Fibroblast of peridontal ligament (primary cell): ENCODE measurements around the gene ISG15.
"Not testable (repeated sequence)": the region's sequence is repeated elsewhere in the genome, so short reads cannot be mapped to it uniquely, and the experiment has no call there.

Experiments used
- DNase-seq: peaks from one replicate; pipeline ENCODE4 v3.0.0-alpha.2; 2010; ENCODE audit errors: extremely low read depth

ISG15 gene

DNA sequence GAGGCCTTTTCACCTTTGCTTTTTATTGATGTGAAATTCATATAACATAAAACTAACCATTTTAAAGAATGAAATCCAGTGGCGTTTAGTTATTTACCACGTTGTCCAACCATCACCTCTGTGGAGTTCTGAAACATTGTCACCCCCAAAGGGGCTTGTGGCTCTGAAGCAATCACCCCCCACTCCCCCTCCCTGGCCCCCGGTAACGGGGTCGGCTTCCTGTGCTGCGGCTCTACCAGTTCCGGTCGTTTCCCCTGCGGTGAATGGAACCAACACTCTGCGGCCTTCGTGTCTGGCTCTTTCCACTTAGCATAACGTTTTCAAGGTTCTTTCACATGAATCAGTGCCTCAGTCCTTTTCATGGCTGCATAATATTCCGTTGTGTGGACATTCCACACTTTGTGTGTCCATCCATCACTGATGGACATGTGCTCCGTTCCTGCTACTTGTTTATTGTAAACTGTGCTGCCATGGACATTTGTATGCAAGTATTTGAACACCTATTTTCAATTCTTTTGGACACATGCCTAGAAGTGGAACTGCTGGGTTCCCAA lies 1.8 kb upstream of the ISG15 start:
- DNase-seq, result no peak

DNA sequence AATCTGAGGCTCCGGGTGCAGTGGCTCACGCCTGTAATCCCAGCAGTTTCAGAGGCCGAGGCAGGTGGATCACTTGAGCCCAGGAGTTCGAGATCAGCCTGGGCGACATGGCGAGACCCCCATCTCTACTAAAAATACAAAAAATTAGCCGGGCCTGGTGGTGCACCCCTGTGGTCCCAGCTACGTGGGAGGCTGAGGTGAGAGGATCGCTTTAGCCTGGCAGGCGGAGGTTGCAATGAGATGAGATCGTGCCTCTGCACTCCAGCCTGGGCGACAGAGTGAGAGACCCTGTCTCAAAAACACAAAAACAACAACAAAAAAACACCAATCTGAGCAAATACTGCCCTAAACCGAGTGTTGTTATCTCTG lies 577 bp upstream of the ISG15 start:
- DNase-seq, result not testable (repeated sequence)

DNA sequence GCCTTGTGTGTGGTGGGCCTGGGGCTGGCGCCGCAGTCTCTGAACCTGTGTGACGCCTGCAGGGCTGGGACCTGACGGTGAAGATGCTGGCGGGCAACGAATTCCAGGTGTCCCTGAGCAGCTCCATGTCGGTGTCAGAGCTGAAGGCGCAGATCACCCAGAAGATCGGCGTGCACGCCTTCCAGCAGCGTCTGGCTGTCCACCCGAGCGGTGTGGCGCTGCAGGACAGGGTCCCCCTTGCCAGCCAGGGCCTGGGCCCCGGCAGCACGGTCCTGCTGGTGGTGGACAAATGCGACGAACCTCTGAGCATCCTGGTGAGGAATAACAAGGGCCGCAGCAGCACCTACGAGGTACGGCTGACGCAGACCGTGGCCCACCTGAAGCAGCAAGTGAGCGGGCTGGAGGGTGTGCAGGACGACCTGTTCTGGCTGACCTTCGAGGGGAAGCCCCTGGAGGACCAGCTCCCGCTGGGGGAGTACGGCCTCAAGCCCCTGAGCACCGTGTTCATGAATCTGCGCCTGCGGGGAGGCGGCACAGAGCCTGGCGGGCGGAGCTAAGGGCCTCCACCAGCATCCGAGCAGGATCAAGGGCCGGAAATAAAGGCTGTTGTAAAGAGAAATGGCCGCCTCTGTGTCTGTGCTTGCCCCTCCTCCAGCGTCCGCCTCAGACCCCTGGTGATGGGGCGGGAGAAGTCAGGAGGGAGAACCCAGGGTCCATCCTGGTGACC lies 788 bp downstream of the ISG15 start:
- DNase-seq, result no peak

DNA sequence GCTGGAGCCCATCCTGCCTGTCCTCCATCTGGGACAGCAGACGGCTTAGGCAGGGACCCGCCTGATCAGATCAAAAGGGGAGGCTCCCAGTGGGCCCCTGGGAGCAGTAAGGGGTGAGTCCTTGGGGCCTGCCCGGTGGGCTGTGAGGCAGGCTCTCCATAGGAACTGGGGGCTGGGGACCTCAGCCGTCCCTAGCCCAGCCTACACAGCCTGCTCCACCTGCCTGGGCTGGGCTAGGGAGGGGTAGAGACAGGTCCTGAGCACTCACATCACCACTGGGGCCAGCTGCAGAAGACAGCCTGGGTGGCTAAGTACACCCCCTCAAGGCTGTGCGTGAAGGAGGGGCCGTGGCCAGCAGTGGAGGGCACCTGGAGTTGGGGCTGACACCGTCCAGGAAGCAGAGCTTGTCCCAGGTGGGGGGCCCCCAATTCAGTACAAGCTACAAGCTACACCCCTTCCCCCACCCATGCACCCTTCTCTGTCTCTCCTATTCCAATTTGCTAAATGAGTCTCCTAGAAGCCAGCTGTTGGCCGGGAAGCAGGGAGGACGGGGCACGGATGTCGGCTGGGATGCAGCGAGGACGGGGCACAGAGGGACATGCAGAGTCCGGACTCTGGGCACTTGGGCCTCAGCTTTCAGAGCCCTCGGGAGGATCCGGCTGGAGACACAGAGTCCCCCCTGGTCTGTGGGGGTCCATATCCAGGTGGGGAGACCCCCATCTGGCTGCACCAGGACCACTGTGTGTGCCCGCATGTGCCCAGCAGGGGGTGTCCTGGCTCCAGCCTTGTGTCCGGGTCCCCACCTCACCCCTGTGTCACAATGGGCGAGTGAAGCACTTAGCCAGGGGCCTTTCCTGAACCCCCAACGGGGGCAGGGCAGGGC lies 1.7 kb downstream of the ISG15 start:
- DNase-seq, result no peak

DNA sequence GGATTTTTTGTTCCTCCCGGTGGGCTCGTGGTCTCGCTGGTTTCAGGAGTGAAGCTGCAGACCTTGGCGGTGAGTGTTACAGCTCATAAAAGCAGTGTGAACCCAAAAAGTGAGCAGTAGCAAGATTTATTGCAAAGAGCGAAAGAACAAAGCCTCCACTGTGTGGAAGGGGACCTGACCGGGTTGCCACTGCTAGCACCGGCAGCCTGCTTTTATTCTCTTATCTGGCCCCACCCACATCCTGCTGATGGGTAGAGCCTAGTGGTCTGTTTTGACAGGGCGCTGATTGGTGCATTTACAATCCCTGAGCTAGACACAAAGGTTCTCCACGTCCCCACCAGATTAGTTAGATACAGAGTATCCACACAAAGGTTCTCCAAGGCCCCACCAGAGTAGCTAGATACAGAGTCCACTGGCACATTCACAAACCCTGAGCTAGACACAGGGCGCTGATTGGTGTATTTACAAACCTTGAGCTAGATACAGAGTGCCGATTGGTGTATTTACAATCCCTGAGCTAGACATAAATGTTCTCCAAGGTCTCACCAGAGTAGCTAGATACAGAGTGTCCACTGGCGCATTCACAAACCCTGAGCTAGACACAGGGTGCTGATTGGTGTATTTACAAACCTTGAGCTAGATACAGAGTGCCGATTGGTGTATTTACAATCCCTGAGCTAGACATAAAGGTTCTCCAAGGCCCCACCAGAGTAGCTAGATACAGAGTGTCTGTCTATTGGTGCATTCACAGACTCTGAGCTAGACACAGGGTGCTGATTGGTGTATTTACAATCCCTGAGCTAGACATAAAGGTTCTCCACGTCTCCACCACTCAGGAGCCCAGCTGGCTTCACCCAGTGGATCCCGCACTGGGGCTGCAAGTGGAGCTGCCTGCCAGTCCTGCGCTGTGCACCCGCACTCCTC lies 4.4 kb downstream of the ISG15 start:
- not testable (repeated sequence) for DNase-seq

DNA sequence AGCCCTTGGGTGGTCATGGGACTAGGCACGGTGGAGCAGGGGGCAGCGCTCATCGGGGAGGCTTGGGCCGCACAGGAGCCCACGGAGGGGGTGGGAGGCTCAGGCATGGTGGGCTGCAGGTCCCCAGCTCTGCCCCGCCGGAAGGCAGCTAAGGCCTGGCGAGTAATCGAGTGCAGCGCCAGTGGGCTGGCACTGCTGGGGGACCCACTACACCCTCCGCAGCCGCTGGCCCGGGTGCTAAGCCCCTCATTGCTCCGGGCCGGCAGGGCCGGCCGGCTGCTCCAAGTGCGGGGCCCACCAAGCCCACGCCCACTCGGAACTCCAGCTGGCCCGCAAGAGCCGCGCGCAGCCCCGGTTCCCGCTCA lies 5.0 kb downstream of the ISG15 start:
- DNase-seq, result not testable (repeated sequence)

DNA sequence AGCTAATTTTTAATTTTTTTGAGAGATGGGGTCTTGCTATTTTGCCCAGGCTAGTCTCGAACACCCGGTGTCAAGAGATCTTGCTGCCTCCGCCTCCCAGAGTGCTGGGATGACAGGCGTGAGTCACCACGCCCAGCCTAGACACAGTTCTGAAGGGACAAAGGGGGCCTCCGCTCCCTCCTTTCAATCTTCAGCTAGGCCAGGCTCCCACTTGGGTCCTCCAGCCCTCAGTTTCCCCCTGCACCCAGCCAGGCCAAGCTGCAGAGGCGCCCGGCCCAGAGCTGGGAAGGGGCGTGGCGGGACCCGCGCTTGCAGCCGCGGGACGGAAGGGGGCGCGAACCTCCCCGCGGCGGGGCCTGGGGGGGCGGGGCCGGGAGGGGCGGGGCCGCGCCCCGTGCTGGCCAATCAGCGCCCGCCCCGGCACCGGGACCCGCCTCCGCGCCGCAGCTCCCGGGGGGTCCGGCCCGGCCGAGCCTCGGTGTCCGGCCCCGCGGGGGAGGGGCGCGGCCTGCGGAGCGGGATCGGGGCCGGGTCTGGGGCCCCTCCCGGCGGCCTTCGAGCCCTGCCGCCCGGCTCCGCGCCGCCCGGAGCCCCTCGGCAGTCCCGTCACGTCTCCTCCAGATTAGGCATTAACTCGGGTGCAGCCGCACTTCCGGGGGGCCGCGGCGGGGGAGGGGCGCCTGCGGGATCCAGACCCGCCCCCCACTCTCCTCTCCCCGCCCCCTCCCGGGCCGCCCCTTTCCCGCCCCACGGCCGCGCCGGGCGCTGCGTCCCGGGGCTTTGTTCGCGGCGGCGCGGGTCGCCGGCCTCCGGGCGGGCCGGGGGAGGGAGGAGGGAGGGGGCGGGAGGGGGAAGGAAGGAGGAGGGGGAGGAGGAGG lies 6.1 kb downstream of the ISG15 start:
- peak; percentile 68 for DNase-seq

DNA sequence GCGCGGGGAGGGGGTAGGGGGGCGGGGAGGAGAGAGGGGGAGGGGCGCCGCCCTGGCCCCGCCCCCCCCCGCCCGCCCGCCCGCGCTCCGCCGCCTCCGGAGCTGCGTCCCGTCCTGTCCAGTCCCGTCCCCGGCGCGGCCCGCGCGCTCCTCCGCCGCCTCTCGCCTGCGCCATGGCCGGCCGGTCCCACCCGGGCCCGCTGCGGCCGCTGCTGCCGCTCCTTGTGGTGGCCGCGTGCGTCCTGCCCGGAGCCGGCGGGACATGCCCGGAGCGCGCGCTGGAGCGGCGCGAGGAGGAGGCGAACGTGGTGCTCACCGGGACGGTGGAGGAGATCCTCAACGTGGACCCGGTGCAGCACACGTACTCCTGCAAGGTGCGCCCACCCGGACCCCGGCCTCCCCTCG lies 6.7 kb downstream of the ISG15 start, which contains the start of gene AGRN:
Gene AGRN, plus strand, starts transcription at position 121 of the 405 bp plus-strand sequence. Its CDS starts 53 bp downstream, at position 174.
- DNase-seq, result no peak

DNA sequence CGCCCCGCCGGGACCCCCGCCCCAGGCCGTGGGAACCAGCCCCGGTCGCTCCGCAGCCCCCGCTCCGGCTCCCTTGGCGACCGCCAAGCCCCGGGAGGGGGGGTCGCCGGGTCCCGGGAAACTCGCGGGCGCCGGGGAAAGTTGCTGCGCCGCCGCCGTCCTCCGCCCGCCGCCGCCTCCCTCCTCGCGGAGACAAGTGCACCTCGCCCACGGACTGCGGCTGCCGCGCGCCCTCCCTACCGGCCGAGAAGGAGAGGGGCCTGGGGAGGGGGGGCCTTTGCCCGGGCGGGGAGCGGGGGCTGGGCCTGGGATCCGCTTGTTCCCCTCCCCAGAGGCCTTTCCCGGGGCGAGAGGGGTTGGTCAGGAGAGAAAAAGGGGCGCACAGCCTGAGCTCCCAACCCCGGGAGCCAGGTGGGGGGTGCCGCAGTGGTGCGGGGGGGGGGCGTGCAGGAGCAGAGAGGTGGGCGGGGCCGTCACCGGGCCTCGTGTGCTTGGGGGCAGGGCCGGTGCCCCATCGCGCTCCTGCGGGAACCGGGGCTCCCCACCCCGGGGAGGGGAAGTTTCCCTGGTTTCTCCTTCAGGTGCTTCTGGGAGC lies 7.2 kb downstream of the ISG15 start:
- no peak for DNase-seq

DNA sequence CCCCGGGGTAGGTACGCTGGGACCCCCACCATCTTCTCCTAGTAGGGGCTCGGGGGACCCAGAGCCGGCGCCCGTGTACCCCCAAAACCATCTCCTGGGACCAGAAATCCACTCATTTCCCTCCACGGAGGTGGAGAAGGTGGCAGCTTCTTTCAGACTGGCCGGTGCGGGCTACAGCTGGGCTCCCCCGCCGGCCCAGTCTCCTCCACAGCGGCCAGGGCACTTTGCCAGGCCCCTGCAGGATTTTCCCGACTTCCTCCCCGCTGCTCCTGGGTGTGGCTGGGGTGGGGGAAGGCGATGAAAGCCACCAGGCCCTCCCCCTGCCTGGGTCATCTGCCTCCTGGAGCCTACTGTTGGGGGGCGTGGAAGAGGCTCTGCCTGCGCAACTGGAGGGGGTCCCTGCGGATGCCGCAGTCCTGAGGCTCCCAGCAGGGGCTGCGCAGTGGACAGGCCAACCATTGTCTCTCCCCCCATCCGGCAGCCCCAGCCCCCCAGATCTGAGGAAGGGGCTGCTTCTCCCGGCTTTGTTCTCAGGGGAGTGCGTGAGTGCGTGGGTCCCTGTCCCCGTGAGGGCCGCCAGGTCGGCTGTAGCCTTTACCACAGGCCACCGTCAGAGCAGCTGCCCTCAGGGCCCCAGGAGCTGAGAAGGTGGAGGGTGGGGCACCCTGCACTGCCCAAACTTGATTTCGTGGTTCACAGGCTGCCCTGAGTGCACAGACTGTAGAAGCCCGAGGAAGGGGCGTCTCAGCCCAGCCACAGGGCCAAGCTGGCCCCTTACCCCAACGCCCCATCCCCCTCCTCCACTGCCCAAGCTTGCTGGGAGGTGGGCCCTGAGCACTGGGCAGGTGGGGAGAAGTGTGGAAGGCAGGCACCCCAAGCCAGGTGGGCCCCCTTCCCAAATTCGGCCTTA lies 8.0 kb downstream of the ISG15 start:
- DNase-seq, result peak; percentile 38

DNA sequence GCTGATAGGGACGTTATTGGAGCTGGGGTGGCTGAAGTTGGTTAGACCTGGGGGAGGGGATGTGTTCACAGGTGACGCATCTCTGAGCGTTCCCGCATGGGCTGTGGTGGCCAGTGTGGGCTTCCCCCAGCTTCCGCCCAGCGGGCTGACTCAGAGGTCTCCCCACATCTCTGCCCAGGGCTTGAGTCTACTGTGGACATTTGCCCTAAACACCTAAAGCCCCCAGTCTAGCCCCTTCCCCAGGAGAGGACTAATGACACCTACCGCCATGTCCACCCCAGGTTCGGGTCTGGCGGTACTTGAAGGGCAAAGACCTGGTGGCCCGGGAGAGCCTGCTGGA lies 8.6 kb downstream of the ISG15 start:
- no peak for DNase-seq

DNA sequence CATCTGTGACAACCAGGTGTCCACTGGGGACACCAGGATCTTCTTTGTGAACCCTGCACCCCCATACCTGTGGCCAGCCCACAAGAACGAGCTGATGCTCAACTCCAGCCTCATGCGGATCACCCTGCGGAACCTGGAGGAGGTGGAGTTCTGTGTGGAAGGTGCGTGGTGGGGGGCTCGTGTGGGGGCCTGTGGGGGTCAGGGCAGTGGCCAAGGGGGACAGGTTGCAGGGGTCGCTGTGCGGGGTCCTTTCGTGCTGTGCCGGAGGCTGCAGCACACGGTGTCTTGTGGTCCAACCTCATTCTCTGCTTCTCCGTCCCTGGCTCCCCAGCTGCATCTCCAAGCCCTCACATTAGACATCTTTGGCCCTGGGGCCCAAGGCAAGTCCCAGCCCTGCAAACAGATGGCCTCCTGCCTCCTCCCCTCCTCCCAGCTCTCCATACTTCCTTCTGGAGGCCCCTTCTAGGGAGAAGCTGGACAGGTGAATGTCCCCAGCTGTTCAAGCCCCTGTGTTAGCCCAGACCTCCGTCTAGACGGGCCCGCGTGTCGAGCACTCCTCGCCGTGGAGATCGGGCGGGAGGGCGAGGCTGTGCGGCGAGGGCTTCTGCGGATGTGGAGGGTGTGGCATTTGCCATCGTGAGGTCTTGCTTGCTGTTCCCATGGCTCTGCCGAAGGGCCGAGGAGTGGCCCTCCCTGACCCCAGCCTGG lies 9.2 kb downstream of the ISG15 start:
- DNase-seq, result no peak

DNA sequence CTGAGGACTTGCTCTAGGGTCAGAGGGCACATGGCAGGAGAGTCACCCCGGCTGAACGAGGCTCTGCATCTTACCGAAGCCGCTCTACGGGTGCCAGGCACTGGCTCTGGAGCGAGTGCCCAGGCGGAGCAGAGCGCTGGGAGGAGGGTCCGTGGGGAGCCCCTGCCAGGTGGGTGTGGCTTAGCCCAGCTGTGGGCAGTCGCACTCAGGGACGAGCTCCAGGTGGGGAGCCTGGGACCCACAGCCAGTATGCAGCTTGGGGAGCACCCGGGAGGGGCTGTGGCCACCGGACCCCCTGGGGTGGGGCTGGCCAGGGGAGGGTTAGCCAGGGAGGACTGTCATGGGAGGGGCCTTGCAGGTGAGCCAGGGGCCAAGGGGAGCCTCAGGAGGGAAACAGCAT lies 10.4 kb downstream of the ISG15 start:
- no peak for DNase-seq

DNA sequence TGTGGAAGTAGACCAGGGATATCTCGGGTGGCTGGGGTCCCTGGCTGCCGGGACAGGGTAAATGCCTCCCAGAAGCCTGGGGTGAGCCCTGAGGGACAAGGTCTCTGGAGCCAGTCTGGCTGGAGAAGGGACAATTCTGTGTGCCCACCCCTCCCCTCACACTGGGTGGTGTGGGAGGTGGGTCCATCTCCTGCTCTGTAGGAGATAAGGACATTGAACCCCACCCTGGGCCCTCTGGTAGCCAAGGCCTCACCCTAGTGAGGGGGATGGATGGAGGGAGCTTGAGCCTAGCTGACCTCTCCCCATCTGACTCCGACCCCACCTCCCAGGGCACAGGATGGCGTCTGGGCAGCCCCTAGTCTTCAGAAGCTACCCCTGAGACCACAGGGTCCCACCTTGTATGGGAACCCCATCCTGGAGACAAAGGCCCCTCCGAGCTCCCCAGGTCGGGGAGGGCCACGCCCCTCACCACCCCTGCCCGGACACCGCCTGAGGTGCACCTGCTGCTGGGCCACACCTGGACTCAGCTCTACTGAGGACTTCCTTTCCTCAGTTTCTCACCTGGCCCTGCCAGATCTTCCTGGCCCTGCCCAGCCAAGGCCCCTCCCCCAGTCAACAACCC lies 11.0 kb downstream of the ISG15 start:
- DNase-seq, result no peak

DNA sequence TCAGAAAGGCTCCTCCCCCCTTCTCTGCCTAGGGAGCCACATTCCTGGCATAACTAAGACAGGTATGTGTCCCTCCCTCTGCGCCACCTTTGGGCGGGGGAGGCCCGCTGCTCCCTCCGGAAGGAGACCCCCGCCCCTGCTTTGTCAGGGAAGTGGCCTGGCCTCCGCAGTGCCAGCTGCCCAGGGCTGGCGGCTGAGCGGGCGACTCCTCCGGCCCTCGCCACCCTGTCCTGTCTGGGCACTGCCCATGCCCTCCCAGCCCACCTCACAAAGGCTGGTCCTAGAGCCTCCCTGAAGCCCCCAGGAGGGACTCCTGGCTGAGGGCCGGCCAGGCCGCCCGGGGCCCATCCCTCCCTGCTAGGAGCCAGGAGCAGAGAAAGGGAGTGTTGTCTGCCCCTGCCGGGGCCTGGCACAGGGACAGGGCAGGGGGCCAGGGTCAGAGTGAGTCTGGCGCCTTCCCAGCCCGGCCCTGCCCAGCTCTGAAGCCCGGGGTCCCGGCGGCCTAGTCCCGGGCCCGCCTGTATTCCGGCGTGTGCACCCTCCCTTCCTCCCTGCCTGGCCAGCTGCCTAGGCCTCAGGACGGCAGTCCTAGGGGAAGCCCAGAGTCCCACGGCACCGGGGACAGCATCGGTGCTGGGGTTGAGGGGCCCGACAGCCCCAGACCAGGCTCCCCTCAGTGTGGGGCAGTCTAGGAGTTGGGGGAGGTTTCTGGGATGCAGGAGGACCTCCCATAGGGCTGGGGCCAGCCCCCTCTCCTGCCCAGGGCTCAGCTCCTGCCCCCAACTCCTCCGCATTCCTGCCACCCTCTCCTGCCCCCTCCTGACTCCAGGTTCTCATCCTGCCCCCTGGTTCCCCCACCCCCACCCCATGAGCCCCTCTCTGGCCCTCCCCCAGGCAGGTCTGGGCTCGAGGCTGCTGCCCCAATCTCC lies 11.7 kb downstream of the ISG15 start:
- DNase-seq, result no peak

DNA sequence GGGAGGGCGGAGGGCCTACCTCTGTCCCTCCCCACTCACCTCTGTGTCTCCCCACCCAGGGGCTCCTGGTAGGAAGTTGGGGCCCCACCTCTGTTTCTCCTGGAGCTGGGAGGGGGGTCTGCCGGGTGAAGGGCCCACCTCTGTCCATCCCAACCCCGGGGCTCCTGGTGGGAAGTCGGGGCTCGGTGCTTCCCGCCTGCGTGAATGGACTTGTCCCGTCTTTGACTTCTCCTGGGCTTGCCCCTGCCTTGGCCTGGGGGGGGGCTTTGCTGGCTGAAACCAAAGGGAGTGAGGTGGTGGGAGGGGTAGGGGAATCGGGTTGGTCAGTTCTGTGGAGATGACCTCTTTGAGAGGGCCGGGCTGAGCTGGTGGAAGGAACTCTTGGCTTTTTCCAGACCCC lies 12.4 kb downstream of the ISG15 start:
- DNase-seq, result no peak
